Bladder microvascular endothelial cell (primary cell): ENCODE data around the gene GNAT3. TPM values are rescaled to one million over a fixed set of nuclear protein-coding genes. Genes with fewer than 3 reads are reported as not detected.

Experiments used
- total RNA-seq: library from RNA; depleted of rRNA; stranded (reverse); fragments of >200 nt; gene quantifications from 2 replicates; pipeline ENCODE4 v1.2.3, GENCODE V29; 2014

GNAT3 gene
- total RNA-seq: not detected in 2 replicates

DNA sequence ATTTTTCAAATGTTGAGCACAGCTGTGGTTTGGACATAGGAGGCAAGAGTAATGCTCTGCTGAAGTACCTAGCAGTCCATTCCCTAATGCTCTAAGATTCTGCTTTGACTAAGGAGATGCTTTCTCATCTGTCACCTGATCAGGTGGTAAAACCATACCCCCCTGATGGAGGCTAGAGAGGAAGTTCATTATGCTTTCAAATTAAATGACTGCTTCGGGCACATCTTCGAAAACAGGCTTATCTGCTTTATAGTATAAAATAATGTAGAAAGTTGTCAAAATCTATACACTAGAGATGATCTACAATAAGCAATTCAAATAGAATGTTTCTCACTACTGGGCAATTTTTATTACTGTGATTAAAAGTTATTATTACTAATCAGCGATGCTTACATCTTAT lies at the start of gene GNAT3:
Gene GNAT3 (minus strand): TSS at position 101 of the 400 bp plus-strand sequence. CDS start 138 bp downstream, outside the sequence.

Other genes starting within 250 kb of the GNAT3 start
- gene CD36, start 126.6 kb upstream of the GNAT3 start, total RNA-seq: 2.8 and 288 TPM in 2 replicates